Neuronal stem cell (in vitro differentiated cells): Measurements from ENCODE around the gene FMN2.

Experiments used
- DNase-seq: peaks from one replicate; pipeline ENCODE4 v3.0.0-alpha.2; 2013; ENCODE audit warnings: low spot score
- H2AFZ ChIP-seq: one replicate; pipeline ENCODE4 v1.6.1; 2013; ENCODE audit warnings: mild to moderate bottlenecking, low read length, inconsistent platforms
- H2AK5ac ChIP-seq: 2 replicates; pipeline ENCODE4 v1.6.1; 2013; ENCODE audit warnings: low read depth, mild to moderate bottlenecking, inconsistent platforms, low read length, moderate library complexity, mixed read lengths
- H2BK120ac ChIP-seq: 2 replicates; pipeline ENCODE4 v1.6.1; 2013; ENCODE audit warnings: low read depth, mild to moderate bottlenecking, inconsistent platforms, low read length, moderate library complexity, mixed read lengths
- H2BK12ac ChIP-seq: one replicate; pipeline ENCODE4 v1.6.1; 2013; ENCODE audit warnings: low read length, inconsistent platforms
- H2BK15ac ChIP-seq: 2 replicates; pipeline ENCODE4 v1.6.1; 2013; ENCODE audit warnings: mild to moderate bottlenecking, low read length, inconsistent platforms, mixed read lengths
- H2BK5ac ChIP-seq: one replicate; pipeline ENCODE4 v1.6.1; 2013; ENCODE audit warnings: inconsistent platforms, mild to moderate bottlenecking, low read length, moderate library complexity
- H3K14ac ChIP-seq: one replicate; pipeline ENCODE4 v1.6.1; 2013; ENCODE audit warnings: low read length, inconsistent platforms
- H3K18ac ChIP-seq: 2 replicates; pipeline ENCODE4 v1.6.1; 2013; ENCODE audit warnings: low read length, inconsistent platforms
- H3K23ac ChIP-seq: 2 replicates; pipeline ENCODE4 v1.6.1; 2013; ENCODE audit warnings: low read depth, mild to moderate bottlenecking, mixed read lengths, low read length, inconsistent platforms; ENCODE audit not compliant: poor library complexity
- H3K27ac ChIP-seq: replicated peaks from 3 replicates; pipeline ENCODE4 v1.5.1; 2013; ENCODE audit warnings: low read length, inconsistent platforms
- H3K27me3 ChIP-seq, 3 experiments: 2 replicates each; pipeline ENCODE4 v1.6.1; 2013; ENCODE audit warnings: low read length in 3 of 3, mild to moderate bottlenecking in 2 of 3, inconsistent platforms in 1 of 3, low read depth in 1 of 3, mixed read lengths in 1 of 3, moderate library complexity in 1 of 3; ENCODE audit not compliant: control insufficient read depth in 3 of 3, insufficient read depth in 3 of 3
- H3K36me3 ChIP-seq, 2 donors: replicated peaks in 1 of 2; 2 replicates each; pipeline ENCODE4 v1.6.1; 2013; ENCODE audit warnings: low read length in 2 of 2; ENCODE audit not compliant: control insufficient read depth in 2 of 2, insufficient read depth in 2 of 2
- H3K4ac ChIP-seq: 2 replicates; pipeline ENCODE4 v1.6.1; 2013; ENCODE audit warnings: inconsistent platforms, mild to moderate bottlenecking, low read length, moderate library complexity
- H3K4me1 ChIP-seq, 2 donors: 1 replicate in 1 of 2; 2 replicates in 1 of 2; pipeline ENCODE4 v1.6.1; 2013; ENCODE audit warnings: low read length in 2 of 2, low read depth in 1 of 2; ENCODE audit not compliant: control insufficient read depth in 2 of 2, insufficient read depth in 1 of 2
- H3K4me2 ChIP-seq: one replicate; pipeline ENCODE4 v1.6.1; 2013; ENCODE audit warnings: mild to moderate bottlenecking, low read length, inconsistent platforms; ENCODE audit not compliant: insufficient read depth, poor library complexity, severe bottlenecking
- H3K4me3 ChIP-seq, 2 donors: 2 replicates each; pipeline ENCODE4 v1.5.1; 2013; ENCODE audit warnings: low read length in 2 of 2, mild to moderate bottlenecking in 2 of 2, inconsistent platforms in 1 of 2, moderate library complexity in 1 of 2
- H3K79me1 ChIP-seq: one replicate; pipeline ENCODE4 v1.6.1; 2013; ENCODE audit warnings: low read depth, mild to moderate bottlenecking, inconsistent platforms, low read length, moderate library complexity
- H3K9ac ChIP-seq: one replicate; pipeline ENCODE4 v1.6.1; 2013; ENCODE audit warnings: mild to moderate bottlenecking, low read depth, low read length, inconsistent platforms; ENCODE audit not compliant: poor library complexity
- H3K9me3 ChIP-seq, 2 donors: replicated peaks in 1 of 2; 2 replicates each; pipeline versions ENCODE3 to v1.6.1; 2013; ENCODE audit warnings: low read length in 2 of 2, mild to moderate bottlenecking in 2 of 2, inconsistent platforms in 1 of 2, low read depth in 1 of 2, mixed read lengths in 1 of 2, moderate library complexity in 1 of 2; ENCODE audit not compliant: control insufficient read depth in 2 of 2, insufficient read depth in 1 of 2
- H4K8ac ChIP-seq: one replicate; pipeline ENCODE4 v1.6.1; 2013; ENCODE audit warnings: low read depth, mild to moderate bottlenecking, inconsistent platforms, low read length, moderate library complexity
- H4K91ac ChIP-seq: one replicate; pipeline ENCODE4 v1.6.1; 2013; ENCODE audit warnings: low read length, low read depth, mild to moderate bottlenecking, inconsistent platforms; ENCODE audit not compliant: poor library complexity
- WGBS, 2 donors: extraction: QIAGEN DNeasy Blood & Tissue Kit; methylation state at CpG; one replicate each; pipeline ENCODE4 v1.1.7; 2013; ENCODE audit warnings: missing lambda C conversion rate in 2 of 2, mixed read lengths in 1 of 2; ENCODE audit not compliant: insufficient read length in 2 of 2, insufficient replicate concordance in 1 of 2; ENCODE audit errors: extremely low coverage in 2 of 2; 5-methylcytosine and 5-hydroxymethylcytosine counted together

The FMN2 gene

DNA sequence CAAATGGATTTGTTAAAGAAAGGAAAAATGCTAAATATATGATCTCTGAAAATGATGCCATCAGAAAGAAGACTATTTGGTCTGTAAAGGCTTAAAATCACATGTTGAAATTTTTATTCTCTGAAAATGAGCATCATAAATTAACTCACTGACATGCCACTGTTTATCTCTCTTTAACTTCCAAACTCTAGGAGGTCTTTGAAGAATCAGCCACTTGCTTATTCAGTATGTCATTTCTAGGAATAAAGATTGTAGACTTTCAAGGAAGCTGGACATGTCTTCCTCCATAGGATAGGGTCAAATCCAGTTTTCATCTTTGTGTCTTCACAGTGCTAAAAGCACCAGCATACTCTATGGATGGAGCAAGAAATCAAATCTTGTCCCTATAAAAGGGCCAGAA, 147.6 kb downstream of the FMN2 start:
- no peak for DNase-seq
- H3K18ac ChIP-seq, result no peak overlapping the region
- H4K8ac ChIP-seq, result no peak overlapping the region
- peaks cover 0 to 28% of the 10 kb centered on the region in 2 donors for H3K36me3 ChIP-seq
- no peak overlapping the region for H3K4me3 ChIP-seq
- no peak overlapping the region for H2BK120ac ChIP-seq
- no peaks in the 10 kb centered on the region for H3K79me1 ChIP-seq
- H3K4me1 ChIP-seq, result no peaks in the 10 kb centered on the region
- no peak overlapping the region for H3K4ac ChIP-seq
- no peak overlapping the region for H2BK15ac ChIP-seq
- H2AK5ac ChIP-seq, result no peak overlapping the region
- no peak overlapping the region for H4K91ac ChIP-seq
- H3K4me2 ChIP-seq, result no peak overlapping the region
- H3K9me3 ChIP-seq, result no peaks in the 10 kb centered on the region
- no peak overlapping the region for H3K27ac ChIP-seq
- H2AFZ ChIP-seq, result no peak overlapping the region
- H2BK12ac ChIP-seq, result no peak overlapping the region
- no peaks in the 10 kb centered on the region for H3K27me3 ChIP-seq
- H2BK5ac ChIP-seq, result no peak overlapping the region
- no peak overlapping the region for H3K23ac ChIP-seq
- no peak overlapping the region for H3K14ac ChIP-seq
- H3K9ac ChIP-seq, result no peak overlapping the region

DNA sequence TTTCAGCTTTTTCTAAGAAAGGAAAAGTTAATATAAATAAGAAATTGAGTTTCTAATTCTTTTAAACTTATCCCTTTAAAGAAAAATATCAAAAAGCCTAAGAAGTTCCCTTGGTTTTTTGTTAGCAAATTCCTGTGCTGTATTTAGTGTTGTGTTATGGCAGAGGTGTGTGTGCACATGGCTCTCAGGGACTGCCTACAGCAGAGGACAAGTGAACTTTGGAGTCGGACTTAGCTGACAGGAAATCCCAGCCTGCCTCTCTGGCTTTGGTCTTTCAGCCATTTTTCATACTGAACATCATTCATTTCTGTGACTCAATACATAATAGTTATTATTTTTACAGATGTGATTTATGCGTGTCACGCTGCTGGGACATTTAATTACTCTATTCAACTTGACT, 149.6 kb downstream of the FMN2 start:
- WGBS, 2 donors, result no CpG with 5 or more reads among the region's 3 CpGs

DNA sequence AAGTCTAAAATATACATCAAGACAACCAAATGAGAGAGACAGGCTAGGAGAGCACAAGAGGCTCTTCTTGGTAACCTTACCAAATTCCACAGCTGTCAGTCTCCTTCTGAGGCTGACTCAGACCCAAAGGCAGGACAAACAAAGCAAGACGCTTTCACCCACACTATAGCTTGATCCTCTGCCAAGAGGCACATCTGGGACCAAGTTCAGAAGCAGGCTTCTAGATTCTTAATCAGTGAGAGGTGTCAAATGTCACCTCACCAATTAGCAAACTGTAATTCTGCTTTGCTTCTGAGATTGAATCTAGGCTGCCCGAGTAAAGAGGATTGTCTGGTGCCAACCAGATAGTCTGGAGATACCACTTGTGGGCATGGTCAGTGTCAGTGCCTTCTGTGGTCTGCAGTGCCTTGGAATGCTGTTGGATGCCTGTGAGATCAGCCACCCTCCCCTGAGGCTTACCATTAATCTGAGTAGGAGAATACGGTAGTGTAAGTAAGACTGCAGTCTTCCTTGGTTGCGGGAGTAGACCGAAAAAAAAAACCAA, 151.0 kb downstream of the FMN2 start:
- Histone ChIP-seq H3K23ac (no peak overlapping the region), H3K14ac (no peak overlapping the region), H3K4me3 (no peak overlapping the region), H2BK5ac (no peak overlapping the region), H3K9ac (no peak overlapping the region), H3K36me3 (peaks cover 0 to 11% of the 10 kb centered on the region in 2 donors), H4K8ac (no peak overlapping the region), H3K4me1 (no peaks in the 10 kb centered on the region), H4K91ac (no peak overlapping the region), H3K4ac (no peak overlapping the region), H2AFZ (no peak overlapping the region), H2AK5ac (no peak overlapping the region), H3K79me1 (no peaks in the 10 kb centered on the region), H2BK12ac (no peak overlapping the region), H3K4me2 (no peak overlapping the region), H3K18ac (no peak overlapping the region), H3K9me3 (no peaks in the 10 kb centered on the region), H3K27me3 (no peaks in the 10 kb centered on the region), H2BK15ac (no peak overlapping the region), H2BK120ac (no peak overlapping the region), H3K27ac (no peak overlapping the region)
- DNase-seq, result no peak
- WGBS, 2 donors, result no CpG with 5 or more reads among the region's 5 CpGs

More for the DNA sequence above, 149.6 kb downstream of the FMN2 start:
- H3K36me3 ChIP-seq, result peaks cover 0 to 17% of the 10 kb centered on the region in 2 donors
- no peak overlapping the region for H2BK15ac ChIP-seq
- H3K9me3 ChIP-seq, result no peaks in the 10 kb centered on the region
- H3K4ac ChIP-seq, result no peak overlapping the region
- DNase-seq, result no peak
- H3K79me1 ChIP-seq, result no peaks in the 10 kb centered on the region
- no peak overlapping the region for H4K91ac ChIP-seq
- H3K23ac ChIP-seq, result no peak overlapping the region
- no peak overlapping the region for H3K18ac ChIP-seq
- no peak overlapping the region for H2BK120ac ChIP-seq
- no peak overlapping the region for H3K9ac ChIP-seq
- H3K14ac ChIP-seq, result no peak overlapping the region
- no peak overlapping the region for H2BK12ac ChIP-seq
- H2AK5ac ChIP-seq, result no peak overlapping the region
- H3K4me1 ChIP-seq, result no peaks in the 10 kb centered on the region
- H3K4me2 ChIP-seq, result no peak overlapping the region
- H3K27me3 ChIP-seq, result no peaks in the 10 kb centered on the region
- H2AFZ ChIP-seq, result no peak overlapping the region
- H3K4me3 ChIP-seq, result no peak overlapping the region
- H4K8ac ChIP-seq, result no peak overlapping the region
- H3K27ac ChIP-seq, result no peak overlapping the region
- H2BK5ac ChIP-seq, result no peak overlapping the region

DNA sequence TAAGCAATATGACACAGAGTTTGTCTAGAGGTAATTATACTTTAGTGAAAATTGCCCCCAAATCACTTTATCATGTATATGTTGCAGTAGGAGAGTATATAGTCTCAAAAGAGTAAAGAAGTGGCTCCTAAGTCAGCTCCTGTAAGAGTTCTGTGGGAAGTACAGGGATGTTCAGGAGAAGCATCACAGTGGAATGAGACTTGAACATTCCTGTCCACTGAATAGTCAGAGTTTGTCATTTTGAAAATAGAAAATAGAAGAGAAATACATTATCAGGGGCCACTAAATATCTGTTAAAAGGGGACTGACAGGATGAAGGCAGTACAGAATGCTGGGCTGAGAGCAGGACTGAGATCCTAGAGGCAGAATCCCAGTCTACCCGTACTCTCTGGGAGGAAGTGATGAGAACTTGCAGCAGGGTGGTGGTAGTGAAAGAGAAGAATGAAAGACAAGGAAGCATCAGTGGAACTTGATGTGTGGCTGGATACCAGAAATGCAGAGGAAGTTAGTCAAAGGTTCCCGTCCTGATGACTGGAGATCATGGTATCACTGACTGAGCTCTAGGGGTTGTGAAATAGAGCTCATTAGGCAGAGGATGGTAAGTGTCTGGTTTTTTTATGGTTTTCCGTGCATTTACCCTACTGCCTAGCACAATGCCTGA, 153.4 kb downstream of the FMN2 start:
- DNase-seq, result no peak
- H2AFZ ChIP-seq, result no peak overlapping the region
- H3K4ac ChIP-seq, result no peak overlapping the region
- no peaks in the 10 kb centered on the region for H3K79me1 ChIP-seq
- H2BK5ac ChIP-seq, result no peak overlapping the region
- no peaks in the 10 kb centered on the region for H3K27me3 ChIP-seq
- no peak overlapping the region for H2BK120ac ChIP-seq
- no peak overlapping the region for H3K27ac ChIP-seq
- H2BK12ac ChIP-seq, result no peak overlapping the region
- H3K4me2 ChIP-seq, result no peak overlapping the region
- H3K9me3 ChIP-seq, result peaks cover 0 to 9% of the 10 kb centered on the region in 2 donors
- H4K8ac ChIP-seq, result no peak overlapping the region
- no peaks in the 10 kb centered on the region for H3K4me1 ChIP-seq
- H2AK5ac ChIP-seq, result no peak overlapping the region
- no peak overlapping the region for H3K18ac ChIP-seq
- no peak overlapping the region for H3K9ac ChIP-seq
- no peak overlapping the region for H2BK15ac ChIP-seq
- peaks cover 0 to 9% of the 10 kb centered on the region in 2 donors for H3K36me3 ChIP-seq
- H3K4me3 ChIP-seq, result no peak overlapping the region
- no peak overlapping the region for H3K23ac ChIP-seq
- no peak overlapping the region for H3K14ac ChIP-seq
- no CpG with 5 or more reads among the region's 3 CpGs for WGBS, 2 donors
- H4K91ac ChIP-seq, result no peak overlapping the region
